ENCODE measurements around the gene CD27. TPM values are rescaled to one million over a fixed set of nuclear protein-coding genes. Genes with fewer than 3 reads are reported as not detected.
"Not testable (repeated sequence)": the region's sequence is repeated elsewhere in the genome, so short reads cannot be mapped to it uniquely, and the experiment has no call there.

Gene CD27
- total RNA-seq, 3 donors from 2014 or later: 1.8 to 5.3 (median 3.9) TPM

- peak; percentile 94 for ATAC-seq
These were observed 48.2 kb downstream of the CD27 start, which contains the start of gene MRPL51 for GRCh38 chr12:6492838-6493496. Gene MRPL51, minus strand, starts transcription at chr12:6493262. Its CDS starts 126 bp downstream, at chr12:6493136.

GRCh38 chr12:6493497-6494257, 48.9 kb downstream of the CD27 start, which contains the start of gene NCAPD2:
Gene NCAPD2, plus strand, starts transcription at chr12:6494102. Its CDS starts 997 bp downstream, at chr12:6495099.
- DNase-seq (peak; percentile 95 to 97 (median 96)), ATAC-seq (peak; percentile 94)
- H3K36me3 ChIP-seq (ENCODE audit: low read depth): no peaks in the 10 kb centered on the region
- intact Hi-C loops (cut with DNase I, micrococcal nuclease): loop anchor here in 1 of 2 donors (5.0 kb wide), 1 partner anchor 44 kb away; no protein-coding TSS in a partner anchor
- peak within 1 kb of the TSS; percentile 48 for H3K4me3 ChIP-seq
- TF ChIP-seq, protein P1, sequence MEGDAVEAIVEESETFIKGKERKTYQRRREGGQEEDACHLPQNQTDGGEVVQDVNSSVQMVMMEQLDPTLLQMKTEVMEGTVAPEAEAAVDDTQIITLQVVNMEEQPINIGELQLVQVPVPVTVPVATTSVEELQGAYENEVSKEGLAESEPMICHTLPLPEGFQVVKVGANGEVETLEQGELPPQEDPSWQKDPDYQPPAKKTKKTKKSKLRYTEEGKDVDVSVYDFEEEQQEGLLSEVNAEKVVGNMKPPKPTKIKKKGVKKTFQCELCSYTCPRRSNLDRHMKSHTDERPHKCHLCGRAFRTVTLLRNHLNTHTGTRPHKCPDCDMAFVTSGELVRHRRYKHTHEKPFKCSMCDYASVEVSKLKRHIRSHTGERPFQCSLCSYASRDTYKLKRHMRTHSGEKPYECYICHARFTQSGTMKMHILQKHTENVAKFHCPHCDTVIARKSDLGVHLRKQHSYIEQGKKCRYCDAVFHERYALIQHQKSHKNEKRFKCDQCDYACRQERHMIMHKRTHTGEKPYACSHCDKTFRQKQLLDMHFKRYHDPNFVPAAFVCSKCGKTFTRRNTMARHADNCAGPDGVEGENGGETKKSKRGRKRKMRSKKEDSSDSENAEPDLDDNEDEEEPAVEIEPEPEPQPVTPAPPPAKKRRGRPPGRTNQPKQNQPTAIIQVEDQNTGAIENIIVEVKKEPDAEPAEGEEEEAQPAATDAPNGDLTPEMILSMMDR (IDR thresholded peaks at IDR 0.05): peak; percentile 33
- H3K9me3 ChIP-seq: no peaks in the 10 kb centered on the region
- H3K4me1 ChIP-seq (ENCODE audit: low read depth): peaks cover 19% of the 10 kb centered on the region

More at GRCh38 chr12:6492838-6493496, 48.2 kb downstream of the CD27 start, which contains the start of gene MRPL51:
- Histone ChIP-seq H3K36me3 (ENCODE audit: low read depth) (no peaks in the 10 kb centered on the region), H3K4me3 (peak within 1 kb of the TSS; percentile 48), H3K9me3 (no peaks in the 10 kb centered on the region), H3K4me1 (ENCODE audit: low read depth) (peaks cover 19% of the 10 kb centered on the region)
- intact Hi-C loops (cut with DNase I, micrococcal nuclease): loop anchor here in 1 of 2 donors (5.0 kb wide), 1 partner anchor 44 kb away; no protein-coding TSS in a partner anchor
- TF ChIP-seq, protein P1 (IDR thresholded peaks at IDR 0.05): no peak
- DNase-seq: peak; percentile 97 to 99 (median 97)

- peaks cover 19% of the 10 kb centered on the region for H3K4me1 ChIP-seq (ENCODE audit: low read depth)
- ATAC-seq (peak; percentile 47), DNase-seq (no peak)
- peak overlapping the region; percentile 48 for H3K4me3 ChIP-seq
- no peaks in the 10 kb centered on the region for H3K36me3 ChIP-seq (ENCODE audit: low read depth)
- intact Hi-C loops (cut with DNase I, micrococcal nuclease): loop anchor here in 1 of 2 donors (5.0 kb wide), 1 partner anchor 43 kb away; no protein-coding TSS in a partner anchor
- H3K9me3 ChIP-seq: no peaks in the 10 kb centered on the region
- TF ChIP-seq, protein P1 (IDR thresholded peaks at IDR 0.05): no peak
These were observed 49.5 kb downstream of the CD27 start for GRCh38 chr12:6494258-6494743.

- DNase-seq: no peak
- Histone ChIP-seq H3K9me3 (no peaks in the 10 kb centered on the region), H3K4me1 (ENCODE audit: low read depth) (peaks cover 19% of the 10 kb centered on the region), H3K4me3 (no peak overlapping the region), H3K36me3 (ENCODE audit: low read depth) (no peaks in the 10 kb centered on the region)
- no peak for ATAC-seq
- TF ChIP-seq, protein P1 (IDR thresholded peaks at IDR 0.05): no peak
- intact Hi-C loops (cut with DNase I, micrococcal nuclease): loop anchor here in 1 of 2 donors (5.0 kb wide), 1 partner anchor 42 kb away; no protein-coding TSS in a partner anchor
These were observed 50.2 kb downstream of the CD27 start for GRCh38 chr12:6494968-6495367.

DNA sequence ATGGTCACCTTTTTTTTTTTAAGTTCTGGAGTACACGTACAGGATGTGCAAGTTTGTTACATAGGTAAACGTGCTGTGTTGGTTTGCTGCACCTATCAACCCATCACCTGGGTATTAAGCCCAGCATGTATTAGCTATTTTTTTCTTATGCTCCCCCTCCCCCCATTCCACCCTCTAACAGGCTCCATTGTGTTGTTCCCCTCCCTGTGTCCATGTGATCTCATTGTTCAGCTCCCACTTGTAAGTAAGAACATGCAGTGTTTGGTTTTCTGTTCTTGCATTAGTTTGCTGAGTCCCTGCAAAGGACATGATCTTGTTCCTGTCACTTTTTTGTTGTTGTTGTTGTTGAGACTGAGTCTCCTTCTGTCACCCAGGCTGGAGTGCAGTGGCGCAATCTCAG, 52.5 kb downstream of the CD27 start:
- ATAC-seq; H3K4me3 ChIP-seq; H3K36me3 ChIP-seq (ENCODE audit: low read depth); DNase-seq; intact Hi-C loops (cut with DNase I, micrococcal nuclease); H3K9me3 ChIP-seq: not testable (repeated sequence)
- peaks cover 18% of the 10 kb centered on the region for H3K4me1 ChIP-seq (ENCODE audit: low read depth)

All from mucosa of descending colon (tissue), 3 donors.